ENCODE results near the gene IDH3A.

IDH3A gene

DNA sequence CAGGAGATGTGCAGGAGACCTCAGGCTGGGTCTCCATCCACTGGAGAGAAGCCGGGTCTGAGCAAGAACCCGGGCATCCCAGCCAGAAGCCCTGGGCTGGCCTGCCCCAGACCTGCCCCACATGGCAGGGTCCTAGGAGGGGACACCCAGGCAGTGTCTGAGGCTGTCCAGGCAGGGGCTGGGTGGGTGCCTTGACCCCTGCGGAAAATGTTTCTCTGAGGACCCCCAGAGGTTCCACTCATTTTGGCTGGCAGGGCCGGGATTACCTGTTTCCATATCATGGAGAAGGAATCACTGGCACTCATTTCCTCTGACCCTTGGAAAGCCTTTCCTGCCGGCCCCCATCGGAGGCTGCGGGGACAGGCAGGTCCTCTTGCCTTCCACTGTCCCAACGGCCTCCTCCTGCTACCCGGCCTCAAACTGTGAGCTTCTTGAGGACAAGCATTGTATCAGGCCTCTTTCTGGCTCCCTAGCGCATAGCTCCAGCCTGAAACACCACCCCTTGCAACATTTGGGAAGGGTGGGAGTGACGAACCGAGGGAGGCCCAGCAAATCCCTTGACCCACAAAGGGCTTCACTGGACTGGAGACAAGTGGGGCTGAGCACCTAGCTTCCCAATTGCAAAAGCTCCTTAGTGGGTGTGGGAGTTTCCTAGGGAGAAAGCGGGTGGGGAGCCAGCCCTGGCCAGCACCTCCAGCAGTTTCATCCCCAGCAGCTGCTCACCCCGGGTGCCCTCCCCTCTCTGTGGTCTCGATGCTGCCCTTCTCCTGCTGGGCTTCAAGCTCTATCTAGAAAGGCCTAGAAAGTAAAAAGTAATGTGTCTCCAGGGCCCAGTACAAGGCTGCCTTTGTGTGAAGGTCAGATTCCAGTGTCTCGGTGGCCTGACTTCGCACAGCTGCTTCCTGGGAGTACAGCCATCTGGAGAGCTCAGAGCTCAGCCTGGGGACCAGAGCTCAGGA is 55.5 kb downstream of the IDH3A start:
- no peak for DNase-seq

GRCh38 chr15:78205337-78205736 is 56.2 kb downstream of the IDH3A start:
- DNase-seq: no peak

DNA sequence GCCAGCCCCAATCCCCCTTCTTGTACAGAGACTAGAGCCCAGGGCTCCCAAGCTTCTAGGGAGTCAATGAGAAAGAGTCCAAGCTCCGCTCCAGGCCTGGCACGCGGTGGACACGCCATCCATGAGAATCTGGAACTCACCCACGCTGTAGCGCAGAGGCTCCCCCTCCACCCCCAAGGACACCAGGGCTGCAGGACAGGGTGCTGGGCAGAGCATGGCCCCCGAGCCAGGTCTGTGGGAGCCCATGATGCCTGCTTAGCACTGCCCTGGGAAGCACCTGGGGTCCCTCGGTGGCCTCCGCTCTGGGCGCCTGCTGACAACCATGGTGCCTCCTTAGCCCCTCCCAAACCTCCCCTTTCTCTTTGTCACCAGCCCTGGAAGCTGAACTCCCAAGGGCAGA is 56.7 kb downstream of the IDH3A start:
- no peak for DNase-seq

GRCh38 chr15:78206326-78207109 is 57.4 kb downstream of the IDH3A start:
- DNase-seq: no peak

DNA sequence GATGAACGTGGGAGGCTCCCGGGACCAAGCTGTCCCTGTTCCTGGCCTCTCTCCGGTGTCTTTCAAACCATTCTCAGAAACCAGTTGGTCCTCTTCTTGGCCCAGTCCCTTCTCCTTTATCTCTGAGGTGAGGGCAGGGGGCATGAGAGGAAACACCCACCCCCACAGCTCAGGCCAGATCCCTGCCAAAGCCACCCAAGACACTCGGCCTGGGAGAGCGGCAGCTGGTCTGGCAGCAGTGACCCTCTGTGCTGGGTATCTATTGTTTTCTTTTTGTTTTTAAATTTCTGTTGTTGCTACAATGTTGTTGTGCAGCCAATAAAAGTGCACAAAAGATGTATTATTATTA is 57.9 kb downstream of the IDH3A start:
- DNase-seq: no peak

- DNase-seq: no peak
These were observed 58.6 kb downstream of the IDH3A start for GRCh38 chr15:78207641-78208340.

DNA sequence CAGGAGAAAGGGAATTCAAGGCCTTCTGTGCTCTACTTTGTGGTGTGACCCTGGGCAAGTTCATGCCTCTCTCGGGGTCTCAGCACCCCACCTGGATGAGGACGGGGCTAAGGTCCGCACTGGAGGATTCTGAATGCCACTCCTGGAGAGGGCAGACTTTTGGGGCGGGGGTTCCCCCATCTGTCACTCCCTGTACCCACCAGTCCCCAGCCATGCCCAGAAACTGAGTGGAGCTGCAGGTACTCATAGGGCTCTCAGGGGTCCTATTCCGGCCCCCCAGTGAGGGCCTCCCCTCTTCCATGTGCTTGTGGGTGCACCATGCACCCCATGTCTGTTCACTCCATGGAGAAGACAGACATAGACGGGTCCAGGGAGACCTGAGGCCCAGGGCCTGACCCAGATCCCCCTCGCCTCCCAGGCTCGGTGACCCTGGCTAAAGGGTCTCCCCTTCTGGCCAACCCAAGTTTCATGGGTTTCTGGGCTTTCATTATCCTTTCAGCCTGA is 59.2 kb downstream of the IDH3A start:
- DNase-seq: no peak

- no peak for DNase-seq
These were observed 59.9 kb downstream of the IDH3A start for GRCh38 chr15:78208887-78209645.

- no peak for DNase-seq
These were observed 60.6 kb downstream of the IDH3A start for GRCh38 chr15:78209646-78210348.

- DNase-seq: no peak
These were observed 61.2 kb downstream of the IDH3A start for GRCh38 chr15:78210349-78210717.

- no peak for DNase-seq
These were observed 62.2 kb downstream of the IDH3A start for GRCh38 chr15:78211189-78211921.

DNA sequence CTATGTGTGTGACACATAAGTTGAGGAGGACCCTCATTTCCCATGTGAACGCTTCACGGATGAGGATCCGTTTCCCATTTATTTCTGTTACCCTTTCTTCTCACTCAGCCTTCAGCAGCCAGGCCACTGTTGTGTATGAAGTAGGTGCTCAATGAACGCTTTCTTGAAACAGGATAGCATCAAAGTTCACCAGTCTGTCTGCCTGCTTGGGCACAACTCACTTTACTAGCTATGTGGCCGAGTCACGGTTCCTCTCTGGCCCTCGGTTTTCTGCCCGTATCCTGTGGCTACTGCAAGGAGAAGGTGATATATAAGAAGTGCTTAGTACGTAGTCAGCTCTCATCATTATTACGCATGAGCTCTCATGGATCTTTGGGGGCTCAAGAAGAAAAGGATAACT is 62.8 kb downstream of the IDH3A start:
- no peak for DNase-seq

- peak; percentile 69 for DNase-seq
These were observed 63.6 kb downstream of the IDH3A start for GRCh38 chr15:78212546-78213424.

GRCh38 chr15:78213425-78213750 is 64.2 kb downstream of the IDH3A start:
- no peak for DNase-seq

GRCh38 chr15:78213956-78214355 is 64.8 kb downstream of the IDH3A start:
- no peak for DNase-seq

GRCh38 chr15:78216276-78217104 is 67.3 kb downstream of the IDH3A start:
- no peak for DNase-seq

DNA sequence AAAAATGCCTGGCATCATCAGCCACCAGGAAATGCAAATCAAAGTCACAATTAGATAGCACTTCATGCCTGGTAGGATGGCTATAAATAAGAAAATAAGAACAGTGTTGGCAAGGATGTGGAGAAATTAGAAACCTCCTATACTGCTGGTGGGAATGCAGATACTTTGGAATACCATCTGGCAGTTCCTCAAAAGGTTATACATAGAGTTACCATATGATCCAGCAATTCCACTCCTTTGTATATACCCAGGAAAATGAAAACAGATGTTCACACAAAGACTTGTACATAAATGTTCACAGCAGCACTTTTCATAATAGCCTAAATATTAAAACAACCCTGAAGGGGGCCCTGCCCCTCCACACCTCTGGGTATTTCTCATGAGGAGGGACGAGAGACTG is 71.6 kb downstream of the IDH3A start:
- no peak for DNase-seq
